GM19023 (cell line): Measurements from ENCODE around the gene CCDC8.
"Not testable (repeated sequence)": the region's sequence is repeated elsewhere in the genome, so short reads cannot be mapped to it uniquely, and the experiment has no call there.

ENCODE experiments used
- ATAC-seq: cut with Tn5 transposase; IDR thresholded peaks from one replicate; pipeline ENCODE4 v1.9.1; 2021; ENCODE audit warnings: mild to moderate bottlenecking, moderate library complexity; ENCODE audit not compliant: unreplicated experiment

CCDC8 gene

GRCh38 chr19:46383846-46384245, 29.5 kb downstream of the CCDC8 start:
- no peak for ATAC-seq

DNA sequence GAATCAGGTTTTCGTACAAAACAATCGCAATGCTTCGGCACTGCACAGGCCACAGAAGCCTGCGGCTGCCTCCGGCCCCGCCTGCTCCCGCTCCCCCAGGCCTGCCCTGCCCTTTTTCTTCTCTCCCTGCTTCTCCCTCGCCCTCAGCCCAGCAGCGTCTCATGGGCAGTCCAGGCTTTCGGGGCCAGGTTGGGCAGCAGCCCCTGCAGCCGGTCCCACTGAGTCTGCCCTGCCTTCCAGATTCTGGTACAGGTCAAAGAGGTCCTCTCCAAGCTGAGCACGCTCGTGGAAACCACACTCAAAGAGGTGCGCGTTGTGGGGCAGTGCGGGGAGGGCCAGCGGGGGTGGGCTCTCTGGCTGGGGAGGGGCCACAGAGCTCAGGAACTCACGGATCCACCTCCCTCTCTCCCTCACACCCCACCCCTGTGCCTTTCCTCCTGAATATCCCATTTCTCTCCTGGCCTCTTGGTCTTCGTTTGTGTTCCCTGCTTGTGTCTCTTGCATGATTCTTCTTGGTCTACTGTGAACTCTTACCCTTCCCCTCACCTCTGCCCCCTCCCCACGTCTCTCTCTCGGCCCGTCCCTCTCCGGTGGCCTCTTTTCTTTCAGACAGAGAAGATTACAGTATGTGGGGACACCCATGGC, 30.1 kb downstream of the CCDC8 start:
- ATAC-seq = no peak

DNA sequence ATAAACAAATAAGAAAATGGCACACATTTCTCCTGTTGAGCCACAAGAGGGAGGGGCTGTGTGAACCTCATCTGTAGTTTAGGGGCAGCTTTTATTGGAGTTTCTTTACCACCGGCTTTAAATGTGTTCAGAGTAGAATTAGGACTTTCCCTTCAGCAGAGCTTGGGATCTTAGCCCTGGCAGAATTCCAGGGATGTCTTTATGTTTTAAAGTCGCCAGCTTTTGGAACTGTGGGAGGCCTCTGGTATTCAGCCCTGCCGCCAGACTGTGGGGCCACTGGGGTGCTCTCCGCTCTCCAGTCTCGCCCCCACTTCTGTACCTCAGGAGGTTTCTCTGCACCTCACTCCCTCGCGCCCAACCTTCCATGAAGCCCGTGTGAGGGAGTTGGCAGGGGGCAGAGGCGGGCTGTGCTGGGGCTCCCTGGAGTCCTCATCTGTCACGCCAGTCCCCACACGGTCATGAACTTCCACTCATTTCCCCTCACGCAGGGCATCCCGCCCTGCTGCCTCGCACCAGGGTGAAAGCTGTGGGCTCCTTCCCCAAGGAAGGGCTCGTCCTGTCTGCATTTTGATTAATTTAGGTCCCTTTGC, 31.5 kb downstream of the CCDC8 start:
- no peak for ATAC-seq

GRCh38 chr19:46381346-46381745, 32.0 kb downstream of the CCDC8 start:
- ATAC-seq = no peak

DNA sequence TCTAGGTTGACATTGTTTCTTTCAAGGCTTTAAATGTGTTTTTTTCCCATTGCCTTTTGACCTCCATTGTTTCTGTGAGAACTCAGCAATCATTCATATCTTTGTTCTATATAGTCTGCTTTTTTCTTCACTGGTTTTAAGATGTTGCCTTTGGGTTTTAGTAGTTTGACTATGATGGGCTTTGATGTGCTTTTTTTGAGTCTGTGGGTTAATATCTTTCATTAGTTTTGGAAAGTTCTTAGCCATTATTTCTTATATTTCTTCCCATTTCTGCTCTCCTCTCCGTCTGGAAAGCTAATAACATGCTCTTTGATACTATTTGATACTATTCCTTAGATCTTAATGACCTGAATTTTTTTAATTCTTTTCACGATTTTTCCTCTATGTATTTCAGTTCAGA, 32.7 kb downstream of the CCDC8 start:
- no peak for ATAC-seq

GRCh38 chr19:46378268-46378667, 35.1 kb downstream of the CCDC8 start:
- ATAC-seq = no peak

- ATAC-seq = no peak
Observed at GRCh38 chr19:46376241-46377153, 36.9 kb downstream of the CCDC8 start.

- ATAC-seq = not testable (repeated sequence)
Observed at GRCh38 chr19:46375476-46376067, 37.8 kb downstream of the CCDC8 start.

GRCh38 chr19:46374536-46375475, 38.6 kb downstream of the CCDC8 start:
- no peak for ATAC-seq

GRCh38 chr19:46373491-46374359, 39.6 kb downstream of the CCDC8 start:
- ATAC-seq = no peak

- ATAC-seq = no peak
Observed at GRCh38 chr19:46372901-46373490, 40.4 kb downstream of the CCDC8 start.

DNA sequence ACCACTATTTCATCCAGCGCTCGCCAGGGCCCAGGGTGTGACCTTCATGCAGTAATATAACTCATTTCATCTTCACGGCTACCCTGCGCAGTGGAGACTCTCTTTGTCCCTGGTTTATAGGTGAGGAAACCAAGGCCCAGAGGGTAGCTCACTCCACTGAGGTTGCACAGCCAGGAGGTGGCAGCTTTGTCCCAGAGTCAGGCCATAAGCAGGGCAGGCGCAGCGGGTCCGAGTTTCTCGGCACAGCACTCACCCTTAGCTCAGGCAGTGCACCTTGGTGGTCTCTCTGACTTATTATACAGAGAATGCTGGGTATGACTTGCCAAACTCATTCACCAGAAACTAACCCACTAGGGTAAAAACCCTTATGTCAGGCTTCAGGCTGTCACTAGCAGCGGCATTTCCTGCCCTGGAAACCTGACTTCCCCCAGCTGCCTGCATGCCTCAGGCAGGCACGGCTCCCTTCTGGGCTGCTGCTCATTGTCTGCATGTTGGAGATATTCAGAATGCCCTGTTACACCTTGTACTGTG, 41.9 kb downstream of the CCDC8 start:
- ATAC-seq = no peak

DNA sequence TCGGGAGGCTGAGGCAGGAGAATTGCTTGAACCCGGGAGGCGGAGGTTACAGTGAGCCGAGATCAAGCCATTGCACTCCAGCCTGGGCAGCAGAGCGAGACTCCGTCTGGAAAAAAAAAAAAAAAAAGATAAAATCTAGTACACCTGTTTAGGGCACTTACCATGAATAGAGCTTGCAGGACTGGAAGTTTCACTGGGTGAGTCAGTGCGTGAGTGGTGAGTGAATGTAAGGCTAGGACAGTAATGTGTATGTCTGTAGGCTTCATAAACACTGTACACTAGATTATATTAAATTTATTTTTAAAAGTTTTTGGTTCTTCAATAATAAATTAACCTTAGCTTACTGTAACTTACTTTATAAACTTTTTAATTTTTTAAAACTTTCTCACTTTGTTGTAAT, 43.5 kb downstream of the CCDC8 start:
- ATAC-seq = no peak

DNA sequence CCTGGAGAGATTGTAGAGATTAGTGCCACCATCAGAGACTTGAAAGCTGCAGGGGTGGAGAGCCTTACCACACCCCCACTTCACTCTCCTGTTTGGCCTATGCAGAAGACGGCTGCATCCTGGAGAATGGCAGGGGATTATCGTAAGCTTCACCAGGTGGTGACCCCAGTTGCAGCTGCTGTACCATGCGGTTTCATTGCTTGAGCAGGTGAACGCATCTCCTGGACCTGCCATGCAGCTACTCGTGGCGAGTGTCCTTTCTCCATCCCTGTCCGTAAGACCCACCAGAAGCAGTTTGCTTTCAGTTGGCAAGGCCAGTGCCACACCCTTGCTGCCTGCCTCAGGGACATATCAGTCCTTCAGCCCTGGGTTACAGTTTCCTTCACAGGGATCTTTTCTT, 45.2 kb downstream of the CCDC8 start:
- no peak for ATAC-seq

GRCh38 chr19:46367426-46367825, 45.9 kb downstream of the CCDC8 start:
- ATAC-seq = no peak

DNA sequence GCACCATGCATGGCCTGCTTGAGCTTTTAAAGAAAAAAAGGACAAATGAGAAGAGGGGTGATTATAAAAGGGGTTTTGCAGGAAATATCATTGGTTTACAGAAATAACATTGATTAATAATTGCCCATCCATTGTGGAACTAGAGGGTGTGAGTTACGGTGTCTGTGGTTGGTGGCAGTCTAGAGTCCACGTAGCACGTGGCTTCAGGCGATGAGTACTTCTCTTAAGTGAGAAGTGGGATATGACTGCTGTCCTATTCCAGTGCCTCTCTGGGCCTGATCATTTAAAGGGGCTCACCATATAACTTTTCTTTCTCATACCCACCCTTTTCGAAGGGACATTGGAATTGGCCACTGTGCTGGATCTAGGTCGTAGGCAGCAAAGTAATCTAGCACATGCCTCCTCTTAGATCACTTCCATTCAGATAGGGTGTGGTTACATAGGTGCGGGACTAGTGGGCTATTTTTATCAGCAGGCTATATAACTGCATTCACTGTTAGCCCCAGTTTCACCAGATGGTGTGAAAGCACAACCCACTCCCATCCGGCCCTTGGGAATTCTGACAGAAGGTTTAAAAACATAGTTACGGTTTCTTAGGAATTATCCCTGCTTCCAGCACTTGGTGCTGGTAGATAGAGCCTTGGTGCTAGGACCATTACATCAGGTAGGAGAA, 46.6 kb downstream of the CCDC8 start:
- no peak for ATAC-seq

DNA sequence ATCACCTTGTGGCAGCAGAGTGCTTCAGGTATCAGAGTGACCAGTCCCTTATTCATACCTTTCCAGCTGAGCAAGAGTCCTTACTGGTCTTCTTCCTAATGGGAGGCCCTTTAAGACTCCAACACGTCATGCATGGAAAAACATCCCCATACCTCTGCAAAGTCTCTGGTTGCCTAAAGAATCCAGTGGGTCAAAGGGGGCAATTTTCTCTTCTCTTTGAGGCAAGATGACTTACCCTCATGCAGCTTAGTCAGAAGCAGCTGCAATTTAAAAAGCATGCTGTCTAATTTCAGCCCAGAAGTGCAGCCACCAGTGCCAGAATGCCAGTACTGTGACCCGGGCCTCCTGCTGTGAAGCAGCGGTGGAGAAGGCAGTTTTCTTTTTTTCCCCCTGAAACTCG, 47.8 kb downstream of the CCDC8 start:
- ATAC-seq = no peak

GRCh38 chr19:46364359-46364758, 49.0 kb downstream of the CCDC8 start:
- no peak for ATAC-seq
